ENCODE results near the gene HOXA1.
A peak's percentile ranks its signal among the peaks of the same experiment; 100 is the strongest.

HOXA1 gene

GRCh38 chr7:27141923-27142579, 46.3 kb upstream of the HOXA1 start:
- peak overlapping the region; percentile 67 for H3K4me3 ChIP-seq (replicated peaks; ENCODE audit: insufficient read depth, low read length)
- H3K27me3 ChIP-seq (ENCODE audit: insufficient read depth, poor library complexity, severe bottlenecking), result peaks cover 5% of the 10 kb centered on the region
- H3K27ac ChIP-seq (replicated peaks), result no peak overlapping the region
- DNase-seq (ENCODE audit: low read depth in 1 of 2, low spot score in 1 of 2), result no peak
- TF ChIP-seq POLR2AphosphoS5 (IDR thresholded peaks at IDR 0.05; ENCODE audit: low read depth) (no peak), SPI1 (IDR thresholded peaks at IDR 0.05; ENCODE audit: borderline replicate concordance, low read depth) (no peak), REST (IDR thresholded peaks at IDR 0.05; ENCODE audit: insufficient replicate concordance, low read depth) (no peak), GABPA (IDR thresholded peaks at IDR 0.05; ENCODE audit: low read depth) (no peak), CTCF (IDR thresholded peaks at IDR 0.05; ENCODE audit: insufficient read depth, low read length) (no peak)

- DNase-seq (ENCODE audit: low read depth in 1 of 2, low spot score in 1 of 2), result no peak
- Histone ChIP-seq H3K27ac (replicated peaks) (no peak overlapping the region), H3K4me3 (replicated peaks; ENCODE audit: insufficient read depth, low read length) (no peak overlapping the region), H3K27me3 (ENCODE audit: insufficient read depth, poor library complexity, severe bottlenecking) (peaks cover 3% of the 10 kb centered on the region)
- TF ChIP-seq GABPA (IDR thresholded peaks at IDR 0.05; ENCODE audit: low read depth), result no peak
- TF ChIP-seq CTCF (IDR thresholded peaks at IDR 0.05; ENCODE audit: insufficient read depth, low read length), result no peak
- no peak for TF ChIP-seq SPI1 (IDR thresholded peaks at IDR 0.05; ENCODE audit: borderline replicate concordance, low read depth)
- no peak for TF ChIP-seq POLR2AphosphoS5 (IDR thresholded peaks at IDR 0.05; ENCODE audit: low read depth)
- TF ChIP-seq REST (IDR thresholded peaks at IDR 0.05; ENCODE audit: insufficient replicate concordance, low read depth), result no peak
Observed at GRCh38 chr7:27141137-27141922, 45.5 kb upstream of the HOXA1 start.

- peaks cover 3% of the 10 kb centered on the region for H3K27me3 ChIP-seq (ENCODE audit: insufficient read depth, poor library complexity, severe bottlenecking)
- no peak for TF ChIP-seq REST (IDR thresholded peaks at IDR 0.05; ENCODE audit: insufficient replicate concordance, low read depth)
- TF ChIP-seq POLR2AphosphoS5 (IDR thresholded peaks at IDR 0.05; ENCODE audit: low read depth), result no peak
- TF ChIP-seq CTCF (IDR thresholded peaks at IDR 0.05; ENCODE audit: insufficient read depth, low read length), result no peak
- no peak for TF ChIP-seq SPI1 (IDR thresholded peaks at IDR 0.05; ENCODE audit: borderline replicate concordance, low read depth)
- no peak for TF ChIP-seq GABPA (IDR thresholded peaks at IDR 0.05; ENCODE audit: low read depth)
- no peak for DNase-seq (ENCODE audit: low read depth in 1 of 2, low spot score in 1 of 2)
- no peak overlapping the region for H3K27ac ChIP-seq (replicated peaks)
- no peak overlapping the region for H3K4me3 ChIP-seq (replicated peaks; ENCODE audit: insufficient read depth, low read length)
Observed at GRCh38 chr7:27140126-27140857, 44.5 kb upstream of the HOXA1 start.

Data from HL-60 (cell line).